Lower lobe of right lung (tissue), 2 donors: ENCODE measurements around the gene FERMT3. TPM values are rescaled to one million over a fixed set of nuclear protein-coding genes. Genes with fewer than 3 reads are reported as not detected.
A peak's percentile ranks its signal among the peaks of the same experiment; 100 is the strongest.

ENCODE experiments used
- ATAC-seq, 2 donors: fragments of 200-7000 bp; cut with Tn5 transposase; one replicate each; pipeline ENCODE4 v1.9.1; 2020 to 2022; ENCODE audit warnings: mild to moderate bottlenecking in 2 of 2, moderate library complexity in 2 of 2
- DNase-seq: peaks from one replicate; pipeline ENCODE4 v3.0.0-alpha.2; 2020
- H3K27ac ChIP-seq: fragments of 200-600 bp; one replicate; pipeline ENCODE4 v1.8.0; 2022
- H3K27me3 ChIP-seq: fragments of 200-600 bp; one replicate; pipeline ENCODE4 v1.8.0; 2022; ENCODE audit warnings: low read depth
- H3K36me3 ChIP-seq: fragments of 200-600 bp; one replicate; pipeline ENCODE4 v1.8.0; 2022; ENCODE audit warnings: mild to moderate bottlenecking
- H3K4me1 ChIP-seq: fragments of 200-600 bp; one replicate; pipeline ENCODE4 v1.8.0; 2022
- H3K4me3 ChIP-seq: fragments of 200-600 bp; one replicate; pipeline ENCODE4 v1.8.0; 2022; ENCODE audit warnings: mild to moderate bottlenecking
- H3K9me3 ChIP-seq: fragments of 200-600 bp; one replicate; pipeline ENCODE4 v1.8.0; 2022
- intact Hi-C: fragments of 100-400 bp; cut with DNase I; formaldehyde crosslinking; loops from one replicate; pipeline ENCODE4 v1.11.0; 2022
- total RNA-seq: library from RNA; stranded (reverse); fragmentation: NEBNext Ultra II Directional; extraction: Animal tissue kit (Norgen Biotek cat#: 25700); gene quantifications from one replicate; pipeline ENCODE4 v1.2.1, GENCODE V29; 2021
- TF ChIP-seq, protein P1 (sequence below): fragments of 200-600 bp; IDR thresholded peaks from one replicate; pipeline ENCODE4 v1.8.0; 2022; ENCODE audit warnings: antibody characterized with exemption, mild to moderate bottlenecking
- donor health status: DM: no; HTN: yes; CAD: no; lungs with severe emphysema.

The FERMT3 gene
- total RNA-seq, 1 donor from 2014 or later, result 92.0 TPM

DNA sequence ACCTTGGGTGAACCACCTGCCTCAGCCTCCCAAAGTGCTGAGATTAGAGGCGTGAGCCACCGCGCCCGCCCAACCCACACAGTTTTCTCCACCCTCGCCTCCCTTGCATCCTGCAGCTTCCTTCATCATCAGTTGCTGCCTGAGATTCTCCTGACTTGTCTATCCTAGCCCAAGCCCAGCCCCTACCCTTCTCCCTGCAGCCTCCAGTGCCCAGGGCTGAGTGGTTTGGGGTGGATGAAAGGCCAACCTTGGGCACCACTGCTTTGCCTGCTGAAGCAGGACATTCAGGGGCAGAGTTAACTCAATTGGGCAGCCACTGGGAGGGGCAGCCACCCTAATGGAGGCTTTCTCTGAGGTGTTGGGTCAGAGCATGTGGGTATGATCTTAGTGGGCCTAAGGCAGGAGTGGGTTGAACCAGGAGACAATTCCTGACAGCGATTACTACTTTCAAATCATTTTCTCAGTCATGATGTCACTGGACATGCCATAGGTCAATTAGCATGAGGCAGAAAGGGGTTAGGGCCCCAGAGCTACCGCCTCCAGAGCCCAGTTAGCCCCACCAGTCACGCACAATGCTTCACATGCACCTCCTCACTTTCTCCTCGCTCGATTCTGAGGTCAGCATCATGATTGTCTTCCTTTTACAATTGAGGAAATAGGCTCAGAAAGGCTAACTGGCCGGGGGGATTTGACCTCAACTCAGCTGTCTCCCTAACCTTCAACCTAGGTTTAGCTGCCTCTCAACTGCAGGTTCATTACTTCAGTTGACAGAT is 33.3 kb downstream of the FERMT3 start:
- no peak for DNase-seq
- ATAC-seq, result no peak
- peaks cover 57% of the 10 kb centered on the region for H3K4me1 ChIP-seq
- no peaks in the 10 kb centered on the region for H3K27me3 ChIP-seq
- intact Hi-C loops, result no loop called here
- H3K27ac ChIP-seq, result peak overlapping the region; percentile 99
- no peaks in the 10 kb centered on the region for H3K9me3 ChIP-seq
- peak overlapping the region; percentile 77 for H3K4me3 ChIP-seq
- peaks cover 36% of the 10 kb centered on the region for H3K36me3 ChIP-seq
- TF ChIP-seq, protein P1, sequence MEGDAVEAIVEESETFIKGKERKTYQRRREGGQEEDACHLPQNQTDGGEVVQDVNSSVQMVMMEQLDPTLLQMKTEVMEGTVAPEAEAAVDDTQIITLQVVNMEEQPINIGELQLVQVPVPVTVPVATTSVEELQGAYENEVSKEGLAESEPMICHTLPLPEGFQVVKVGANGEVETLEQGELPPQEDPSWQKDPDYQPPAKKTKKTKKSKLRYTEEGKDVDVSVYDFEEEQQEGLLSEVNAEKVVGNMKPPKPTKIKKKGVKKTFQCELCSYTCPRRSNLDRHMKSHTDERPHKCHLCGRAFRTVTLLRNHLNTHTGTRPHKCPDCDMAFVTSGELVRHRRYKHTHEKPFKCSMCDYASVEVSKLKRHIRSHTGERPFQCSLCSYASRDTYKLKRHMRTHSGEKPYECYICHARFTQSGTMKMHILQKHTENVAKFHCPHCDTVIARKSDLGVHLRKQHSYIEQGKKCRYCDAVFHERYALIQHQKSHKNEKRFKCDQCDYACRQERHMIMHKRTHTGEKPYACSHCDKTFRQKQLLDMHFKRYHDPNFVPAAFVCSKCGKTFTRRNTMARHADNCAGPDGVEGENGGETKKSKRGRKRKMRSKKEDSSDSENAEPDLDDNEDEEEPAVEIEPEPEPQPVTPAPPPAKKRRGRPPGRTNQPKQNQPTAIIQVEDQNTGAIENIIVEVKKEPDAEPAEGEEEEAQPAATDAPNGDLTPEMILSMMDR, result no peak

DNA sequence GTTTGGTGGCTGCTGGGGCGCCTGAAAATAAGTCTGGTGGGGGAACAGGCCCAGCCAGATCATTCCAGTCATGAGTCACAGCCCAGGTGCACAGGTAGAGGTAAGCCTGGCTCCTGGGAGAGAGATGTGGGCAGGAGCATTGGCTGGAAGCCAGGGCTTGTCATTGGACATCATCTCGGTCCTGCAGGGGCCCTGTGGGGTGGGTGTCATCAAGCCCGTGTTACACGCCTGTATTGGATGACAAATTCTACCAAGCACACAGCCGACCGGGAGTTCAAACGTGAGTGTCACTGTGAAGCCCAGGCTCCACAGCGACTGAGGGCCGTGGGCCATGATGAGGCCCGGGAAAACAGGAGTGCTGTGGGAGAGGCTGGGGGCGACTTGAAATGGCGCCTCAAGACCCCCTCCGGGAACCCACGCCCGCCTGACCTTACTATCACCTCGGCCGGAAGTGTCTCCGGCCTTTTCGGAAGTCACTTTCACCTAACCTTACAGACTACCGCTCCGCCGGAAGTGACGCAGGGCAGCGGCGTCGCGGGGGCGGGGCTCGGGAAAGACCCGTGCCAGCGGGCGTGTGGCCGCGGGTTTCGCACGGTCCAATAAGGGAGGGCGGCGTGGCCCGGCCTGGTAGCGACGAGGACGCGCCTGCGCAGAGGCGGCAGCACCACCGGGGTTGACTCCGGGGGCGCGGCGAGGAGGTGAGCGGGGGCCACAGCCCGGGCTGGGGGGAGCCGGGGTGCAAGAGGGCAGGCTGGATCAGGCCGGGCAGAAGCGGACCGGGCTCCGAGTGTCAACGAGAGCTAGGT is 34.1 kb downstream of the FERMT3 start, which contains the start of gene FKBP2:
Gene FKBP2, plus strand, starts transcription at position 661 of the 806 bp plus-strand sequence. CDS start 1,293 bp downstream, outside the sequence.
- peak; percentile 98 for DNase-seq
- Histone ChIP-seq H3K4me3 (peak within 1 kb of the TSS; percentile 77), H3K27ac (peak within 1 kb of the TSS; percentile 99), H3K9me3 (no peaks in the 10 kb centered on the region), H3K36me3 (peaks cover 36% of the 10 kb centered on the region), H3K4me1 (peaks cover 57% of the 10 kb centered on the region), H3K27me3 (no peaks in the 10 kb centered on the region)
- intact Hi-C loops, result no loop called here
- peak; percentile 86 to 90 for ATAC-seq
- TF ChIP-seq, protein P1, result no peak

DNA sequence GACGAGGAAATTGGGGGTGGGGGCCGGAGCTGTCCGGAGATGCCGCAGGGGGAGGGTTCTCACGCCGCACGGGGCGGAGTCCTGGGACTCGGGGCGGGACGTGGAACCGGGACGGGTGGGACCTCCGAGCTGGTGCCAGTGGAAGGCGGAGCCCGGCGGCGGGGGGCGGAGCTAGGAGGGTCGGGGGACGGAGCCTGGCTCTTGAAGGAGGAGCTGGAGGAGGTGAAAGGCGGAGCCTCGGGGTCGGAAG is 34.6 kb downstream of the FERMT3 start:
- TF ChIP-seq, protein P1, result no peak
- peak; percentile 100 for DNase-seq
- peaks cover 59% of the 10 kb centered on the region for H3K4me1 ChIP-seq
- H3K9me3 ChIP-seq, result no peaks in the 10 kb centered on the region
- peak; percentile 90 to 94 for ATAC-seq
- no peaks in the 10 kb centered on the region for H3K27me3 ChIP-seq
- H3K36me3 ChIP-seq, result peaks cover 36% of the 10 kb centered on the region
- peak overlapping the region; percentile 99 for H3K27ac ChIP-seq
- intact Hi-C loops, result no loop called here
- peak overlapping the region; percentile 77 for H3K4me3 ChIP-seq

DNA sequence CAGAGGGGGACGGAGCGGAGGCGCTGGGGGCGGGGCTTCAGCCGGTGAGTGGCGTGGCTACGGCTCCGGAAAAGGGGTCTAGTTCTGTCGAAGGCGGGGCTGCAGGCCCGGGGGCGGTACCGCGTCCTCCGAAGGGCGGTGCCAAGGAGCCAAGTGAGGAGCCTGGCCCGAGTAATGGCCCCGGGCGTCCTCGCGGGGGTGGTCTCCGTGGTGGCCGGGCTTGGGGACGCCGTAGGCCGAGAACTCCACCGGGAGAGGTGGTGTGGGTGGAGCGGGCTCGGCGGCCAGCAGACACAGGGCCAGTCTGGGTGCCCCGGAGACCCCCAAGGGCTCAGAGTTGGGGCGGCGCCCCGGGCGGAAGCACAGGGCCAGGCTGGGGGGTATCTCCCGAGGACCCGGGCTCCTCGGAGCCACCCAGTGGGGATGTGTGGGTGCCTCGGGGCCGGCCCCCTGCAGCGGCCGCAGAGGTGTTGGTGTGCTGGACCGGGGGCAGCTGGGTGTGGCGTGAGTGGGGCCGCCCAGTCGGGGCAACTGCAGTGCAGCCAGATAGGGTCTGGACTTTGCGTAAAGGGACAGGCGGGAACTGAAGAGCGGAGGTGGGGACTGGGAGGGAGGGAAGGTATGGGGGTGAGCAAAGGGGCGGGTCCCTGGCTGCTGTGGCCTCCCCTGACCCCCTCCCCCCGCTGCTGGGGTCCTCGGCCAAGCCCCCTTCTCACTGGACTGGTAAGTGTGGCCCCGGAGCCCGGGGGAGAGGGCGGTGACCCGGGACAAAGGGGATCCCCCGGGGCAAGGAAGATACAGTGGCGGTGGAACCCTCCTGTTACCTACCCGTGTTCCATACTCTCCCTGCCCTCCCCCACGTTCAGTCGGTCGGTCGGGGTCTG is 35.2 kb downstream of the FERMT3 start:
- DNase-seq (no peak), ATAC-seq (peak; percentile 0 to 5)
- H3K27ac ChIP-seq, result peak overlapping the region; percentile 99
- TF ChIP-seq, protein P1, result peak; percentile 18
- no peaks in the 10 kb centered on the region for H3K27me3 ChIP-seq
- H3K9me3 ChIP-seq, result no peaks in the 10 kb centered on the region
- intact Hi-C loops, result no loop called here
- H3K4me1 ChIP-seq, result peaks cover 59% of the 10 kb centered on the region
- peaks cover 36% of the 10 kb centered on the region for H3K36me3 ChIP-seq
- H3K4me3 ChIP-seq, result peak overlapping the region; percentile 77

DNA sequence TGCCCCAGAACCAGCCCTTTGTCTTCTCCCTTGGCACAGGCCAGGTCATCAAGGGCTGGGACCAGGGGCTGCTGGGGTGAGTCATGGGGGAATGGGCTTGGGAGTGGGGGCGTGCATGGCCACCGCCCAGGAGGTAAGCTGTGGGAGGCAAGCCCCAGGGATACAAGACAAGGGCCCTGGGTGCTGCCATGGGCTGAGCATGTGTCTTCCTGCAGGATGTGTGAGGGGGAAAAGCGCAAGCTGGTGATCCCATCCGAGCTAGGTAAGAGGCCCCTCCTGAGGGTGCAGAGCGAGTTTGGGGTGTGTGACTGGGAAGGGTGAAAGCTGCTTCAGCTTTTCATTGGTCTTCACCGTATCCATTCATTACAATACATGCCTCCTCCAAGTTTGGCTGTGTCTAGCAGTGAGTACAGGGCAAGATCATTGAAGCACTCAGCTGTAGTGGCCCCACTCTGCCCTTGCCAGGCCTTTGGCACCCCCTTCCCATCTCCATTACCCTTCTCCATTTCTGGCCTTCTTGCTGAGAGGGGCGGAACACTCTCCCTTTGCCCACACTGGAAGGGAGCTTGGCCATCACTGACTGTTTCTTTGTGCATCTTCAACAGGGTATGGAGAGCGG is 36.8 kb downstream of the FERMT3 start:
- ATAC-seq (no peak), DNase-seq (no peak)
- peaks cover 24% of the 10 kb centered on the region for H3K36me3 ChIP-seq
- H3K27me3 ChIP-seq, result no peaks in the 10 kb centered on the region
- TF ChIP-seq, protein P1, result no peak
- no peak overlapping the region for H3K4me3 ChIP-seq
- peaks cover 58% of the 10 kb centered on the region for H3K4me1 ChIP-seq
- no peak overlapping the region for H3K27ac ChIP-seq
- no peaks in the 10 kb centered on the region for H3K9me3 ChIP-seq
- intact Hi-C loops, result no loop called here
